GM10266 (cell line): ENCODE data around the gene CNP.
"Not testable (repeated sequence)": the region's sequence is repeated elsewhere in the genome, so short reads cannot be mapped to it uniquely, and the experiment has no call there.

ENCODE experiments used
- DNase-seq: peaks from one replicate; pipeline ENCODE4 v3.0.0; 2012; ENCODE audit errors: extremely low spot score
- CTCF ChIP-seq: IDR thresholded peaks from 2 replicates; pipeline ENCODE4 v1.5.1; 2012; ENCODE audit warnings: mild to moderate bottlenecking, low read depth; ENCODE audit not compliant: control insufficient read depth, insufficient read depth; ENCODE audit errors: missing control alignments

Gene CNP

GRCh38 chr17:41920580-41920955 is 46.0 kb upstream of the CNP start:
- no peak for TF ChIP-seq CTCF
- no peak for DNase-seq

GRCh38 chr17:41925991-41926590 is 40.5 kb upstream of the CNP start:
- DNase-seq: no peak
- no peak for TF ChIP-seq CTCF

- no peak for TF ChIP-seq CTCF
- DNase-seq: no peak
Measured at GRCh38 chr17:41928693-41929251, 37.8 kb upstream of the CNP start.

- peak; percentile 90 for DNase-seq
- TF ChIP-seq CTCF: no peak
Measured at GRCh38 chr17:41930009-41930832, 36.4 kb upstream of the CNP start, which contains the start of gene ODAD4. TSS of gene ODAD4 (plus strand) at chr17:41930617. CDS start at chr17:41930724, 107 bp downstream.

GRCh38 chr17:41930833-41931156 is 35.8 kb upstream of the CNP start:
- DNase-seq: not testable (repeated sequence)

GRCh38 chr17:41931715-41932114 is 34.9 kb upstream of the CNP start:
- DNase-seq: not testable (repeated sequence)

- DNase-seq: no peak
- no peak for TF ChIP-seq CTCF
Measured at GRCh38 chr17:41932816-41933389, 33.7 kb upstream of the CNP start.

GRCh38 chr17:41935641-41936040 is 31.0 kb upstream of the CNP start:
- no peak for DNase-seq
- TF ChIP-seq CTCF: no peak
